Muscle layer of duodenum (tissue), 2 donors: ENCODE measurements around the gene RCAN3.
"Not testable (repeated sequence)": the region's sequence is repeated elsewhere in the genome, so short reads cannot be mapped to it uniquely, and the experiment has no call there.

Experiments used
- H3K27ac ChIP-seq: one replicate; pipeline ENCODE4 v1.7.0; 2013; ENCODE audit warnings: mild to moderate bottlenecking, low read length
- H3K27me3 ChIP-seq: one replicate; pipeline ENCODE4 v1.7.0; 2013; ENCODE audit warnings: low read depth, mild to moderate bottlenecking, control low read depth, low read length
- H3K36me3 ChIP-seq, 2 donors: one replicate each; pipeline ENCODE4 v1.7.0; 2013; ENCODE audit warnings: low read length in 2 of 2, control low read depth in 1 of 2, mild to moderate bottlenecking in 1 of 2; ENCODE audit not compliant: insufficient read depth in 2 of 2, control insufficient read depth in 1 of 2
- H3K4me1 ChIP-seq, 2 donors: one replicate each; pipeline ENCODE4 v1.7.0; 2013; ENCODE audit warnings: low read length in 2 of 2, mild to moderate bottlenecking in 2 of 2, control low read depth in 1 of 2, moderate library complexity in 1 of 2; ENCODE audit not compliant: insufficient read depth in 2 of 2, control insufficient read depth in 1 of 2
- H3K4me3 ChIP-seq, 2 donors: one replicate each; pipeline ENCODE4 v1.7.0; 2013; ENCODE audit warnings: low read length in 2 of 2, low read depth in 1 of 2, mild to moderate bottlenecking in 1 of 2
- H3K9me3 ChIP-seq, 2 donors: one replicate each; pipeline ENCODE4 v1.7.0; 2013; ENCODE audit warnings: low read length in 2 of 2, control low read depth in 1 of 2, mild to moderate bottlenecking in 1 of 2; ENCODE audit not compliant: control insufficient read depth in 1 of 2
- donor health status: healthy.

The RCAN3 gene

DNA sequence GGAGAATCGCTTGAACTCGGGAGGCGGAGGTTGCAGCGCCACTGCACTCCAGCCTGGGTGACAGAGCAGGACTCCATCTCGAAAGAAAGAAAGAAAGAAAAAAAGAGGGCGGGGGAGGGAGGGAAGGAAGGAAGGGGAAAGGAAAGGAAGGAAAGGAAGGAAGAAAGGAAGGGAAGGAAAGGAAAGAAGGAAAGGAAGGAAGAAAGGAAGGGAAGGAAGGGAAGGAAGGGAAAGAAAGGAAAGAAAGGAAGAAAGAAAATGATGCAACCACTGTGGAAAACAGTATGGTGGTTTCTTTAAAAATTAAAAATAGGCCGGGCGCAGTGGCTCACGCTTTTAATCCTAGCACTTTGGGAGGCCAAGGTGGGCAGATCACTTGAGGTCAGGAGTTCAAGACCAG is 15.2 kb upstream of the RCAN3 start:
- no peak overlapping the region for H3K4me3 ChIP-seq
- H3K27me3 ChIP-seq = no peaks in the 10 kb centered on the region
- H3K27ac ChIP-seq = no peak overlapping the region
- no peaks in the 10 kb centered on the region for H3K36me3 ChIP-seq
- H3K9me3 ChIP-seq = peaks cover 0 to 5% of the 10 kb centered on the region in 2 donors
- H3K4me1 ChIP-seq = no peaks in the 10 kb centered on the region

GRCh38 chr1:24488159-24488558 is 14.5 kb upstream of the RCAN3 start:
- not testable (repeated sequence) for H3K27me3 ChIP-seq, H3K36me3 ChIP-seq, H3K4me1 ChIP-seq, H3K4me3 ChIP-seq, H3K9me3 ChIP-seq, H3K27ac ChIP-seq

DNA sequence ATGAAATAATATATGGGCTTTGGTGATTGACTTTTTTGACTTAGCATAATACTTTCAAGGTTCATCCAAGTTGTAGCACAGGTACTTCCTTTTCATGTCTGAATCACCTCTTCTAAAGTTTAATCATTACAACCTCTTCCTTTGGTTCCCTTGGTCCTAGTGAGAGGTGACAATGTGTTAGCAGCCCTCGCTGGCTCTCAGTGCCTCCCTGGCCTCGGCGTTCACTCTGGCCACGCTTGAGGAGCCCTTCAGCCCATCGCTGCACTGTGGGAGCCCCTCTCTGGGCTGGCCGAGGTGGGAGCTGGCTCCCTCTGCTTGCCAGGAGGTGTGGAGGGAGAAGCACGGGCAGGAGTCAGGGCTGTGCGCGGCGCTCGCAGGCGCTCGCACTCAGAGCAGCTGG is 13.0 kb upstream of the RCAN3 start:
- Histone ChIP-seq H3K27me3 (no peaks in the 10 kb centered on the region), H3K4me1 (no peaks in the 10 kb centered on the region), H3K9me3 (peaks cover 0 to 5% of the 10 kb centered on the region in 2 donors), H3K36me3 (no peaks in the 10 kb centered on the region), H3K27ac (no peak overlapping the region), H3K4me3 (no peak overlapping the region)

GRCh38 chr1:24490101-24490781 is 12.4 kb upstream of the RCAN3 start:
- Histone ChIP-seq H3K36me3 (no peaks in the 10 kb centered on the region), H3K4me1 (no peaks in the 10 kb centered on the region), H3K27me3 (no peaks in the 10 kb centered on the region), H3K9me3 (peaks cover 0 to 5% of the 10 kb centered on the region in 2 donors), H3K4me3 (no peak overlapping the region), H3K27ac (no peak overlapping the region)

- Histone ChIP-seq H3K9me3 (peaks cover 0 to 7% of the 10 kb centered on the region in 2 donors), H3K36me3 (no peaks in the 10 kb centered on the region), H3K4me3 (no peak overlapping the region), H3K4me1 (no peaks in the 10 kb centered on the region), H3K27ac (no peak overlapping the region), H3K27me3 (no peaks in the 10 kb centered on the region)
Measured at GRCh38 chr1:24491577-24492360, 10.9 kb upstream of the RCAN3 start.

GRCh38 chr1:24492935-24493334 is 9.7 kb upstream of the RCAN3 start:
- H3K27me3 ChIP-seq, H3K4me1 ChIP-seq, H3K4me3 ChIP-seq, H3K9me3 ChIP-seq, H3K36me3 ChIP-seq, H3K27ac ChIP-seq: not testable (repeated sequence)

DNA sequence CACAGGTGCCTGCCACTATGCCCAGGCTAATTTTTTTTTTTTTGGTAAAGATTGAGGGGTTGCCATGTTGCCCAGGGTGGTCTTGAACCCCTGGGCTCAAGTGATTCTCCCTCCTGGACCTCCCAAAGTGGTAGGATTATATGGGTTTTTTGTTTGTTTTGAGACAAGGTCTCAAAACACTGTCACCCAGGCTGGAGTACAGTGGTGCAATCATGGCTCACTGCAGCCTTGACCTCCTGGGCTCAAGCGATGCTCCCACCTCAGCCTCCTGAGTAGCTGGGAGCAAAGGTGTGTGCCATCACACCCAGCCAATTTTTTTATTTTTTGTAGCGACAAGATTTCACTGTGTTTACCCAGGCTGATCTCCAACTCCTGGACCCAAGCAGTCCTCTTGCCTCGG is 8.9 kb upstream of the RCAN3 start:
- Histone ChIP-seq H3K4me1 (no peaks in the 10 kb centered on the region), H3K4me3 (no peak overlapping the region), H3K27ac (no peak overlapping the region), H3K9me3 (peaks cover 0 to 7% of the 10 kb centered on the region in 2 donors), H3K36me3 (no peaks in the 10 kb centered on the region), H3K27me3 (no peaks in the 10 kb centered on the region)

DNA sequence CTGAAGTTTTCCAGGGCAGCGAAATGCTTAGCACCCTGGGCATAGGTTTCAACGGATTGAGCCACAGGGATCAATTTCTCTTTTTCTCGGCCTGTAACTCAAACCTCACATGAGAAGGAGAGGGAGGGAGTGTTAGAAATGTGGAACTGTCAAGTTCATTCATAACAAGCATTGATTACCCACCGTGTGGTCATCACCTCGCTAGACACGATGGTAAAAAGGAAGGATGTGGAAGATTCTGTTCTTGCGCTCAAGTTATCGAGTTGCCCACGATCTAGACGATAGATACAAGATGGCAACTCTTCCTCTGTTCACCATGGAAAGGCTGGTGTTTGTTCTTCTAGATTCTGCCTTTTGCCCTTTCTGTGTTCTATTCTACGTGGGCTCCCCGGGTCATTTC is 4.0 kb upstream of the RCAN3 start:
- H3K36me3 ChIP-seq = no peaks in the 10 kb centered on the region
- H3K4me3 ChIP-seq = no peak overlapping the region
- peaks cover 0 to 3% of the 10 kb centered on the region in 2 donors for H3K9me3 ChIP-seq
- no peak overlapping the region for H3K27ac ChIP-seq
- H3K27me3 ChIP-seq = no peaks in the 10 kb centered on the region
- H3K4me1 ChIP-seq = peaks cover 0 to 5% of the 10 kb centered on the region in 2 donors

DNA sequence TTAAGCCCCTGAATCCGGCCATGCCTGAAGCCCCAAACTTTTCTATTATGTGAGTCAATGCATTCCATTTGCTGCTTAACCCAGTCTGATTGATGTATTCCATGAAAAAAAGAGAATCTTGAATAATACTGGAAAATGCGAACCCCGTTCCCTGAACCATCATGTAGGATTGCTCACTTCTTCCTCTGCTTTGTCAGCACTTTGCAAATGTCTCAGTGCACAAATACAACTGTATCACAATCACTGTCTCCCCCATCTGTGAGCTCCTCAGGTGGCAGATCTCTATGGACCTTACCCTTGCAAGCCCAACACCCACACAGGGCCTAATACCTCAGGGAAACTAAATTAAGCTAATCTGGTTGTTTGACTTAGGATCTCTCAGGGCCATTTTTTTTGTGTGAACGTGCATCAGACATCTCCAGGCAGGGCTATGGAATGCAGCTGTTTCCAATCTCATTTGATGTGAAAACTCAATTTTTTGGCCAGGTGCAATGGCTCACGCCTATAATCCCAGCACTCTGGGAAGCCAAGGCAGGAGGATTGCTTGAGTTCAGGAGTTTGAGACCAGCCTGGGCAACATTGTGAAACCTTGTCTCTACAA is 2.1 kb upstream of the RCAN3 start:
- H3K4me1 ChIP-seq = peaks cover 0 to 5% of the 10 kb centered on the region in 2 donors
- no peaks in the 10 kb centered on the region for H3K27me3 ChIP-seq
- H3K4me3 ChIP-seq = no peak overlapping the region
- peaks cover 0 to 3% of the 10 kb centered on the region in 2 donors for H3K9me3 ChIP-seq
- H3K27ac ChIP-seq = no peak overlapping the region
- no peaks in the 10 kb centered on the region for H3K36me3 ChIP-seq

DNA sequence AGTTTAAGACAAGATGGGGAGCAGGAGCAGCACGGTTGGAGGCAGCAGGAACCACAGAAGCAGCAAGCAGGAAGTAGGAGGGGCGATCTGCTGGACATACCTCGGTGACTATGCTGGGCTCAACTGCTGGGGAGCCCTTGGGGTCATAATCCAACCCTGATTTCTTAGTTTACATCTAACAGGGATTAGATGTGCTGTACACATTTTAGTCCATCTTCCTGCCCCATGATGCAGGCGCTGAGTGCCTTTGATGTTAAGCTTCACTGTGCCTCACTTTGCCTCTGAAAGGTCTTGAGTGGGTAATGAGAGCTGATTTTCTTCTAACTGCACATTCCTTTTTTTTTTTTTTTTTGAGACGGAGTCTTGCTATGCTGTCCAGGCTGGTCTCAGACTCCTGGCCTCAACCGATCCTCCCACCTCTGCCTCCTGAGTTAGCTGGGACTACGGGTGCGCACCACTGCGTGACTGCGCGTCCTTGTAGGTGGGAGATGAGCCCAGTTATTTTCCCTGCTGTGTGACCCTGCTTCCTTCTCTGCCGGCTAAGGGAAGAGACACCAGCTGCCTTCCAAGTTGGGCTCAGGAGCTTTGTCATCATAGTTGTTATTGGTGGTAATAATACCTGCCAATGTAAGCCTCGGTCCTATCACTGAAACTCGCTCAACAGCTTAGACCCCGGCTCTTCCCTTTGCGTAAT is 1.1 kb upstream of the RCAN3 start:
- no peaks in the 10 kb centered on the region for H3K27me3 ChIP-seq
- no peaks in the 10 kb centered on the region for H3K36me3 ChIP-seq
- peak overlapping the region; percentile 61 to 76 for H3K4me3 ChIP-seq
- H3K4me1 ChIP-seq = peaks cover 0 to 5% of the 10 kb centered on the region in 2 donors
- H3K27ac ChIP-seq = peak overlapping the region; percentile 12
- H3K9me3 ChIP-seq = no peaks in the 10 kb centered on the region

DNA sequence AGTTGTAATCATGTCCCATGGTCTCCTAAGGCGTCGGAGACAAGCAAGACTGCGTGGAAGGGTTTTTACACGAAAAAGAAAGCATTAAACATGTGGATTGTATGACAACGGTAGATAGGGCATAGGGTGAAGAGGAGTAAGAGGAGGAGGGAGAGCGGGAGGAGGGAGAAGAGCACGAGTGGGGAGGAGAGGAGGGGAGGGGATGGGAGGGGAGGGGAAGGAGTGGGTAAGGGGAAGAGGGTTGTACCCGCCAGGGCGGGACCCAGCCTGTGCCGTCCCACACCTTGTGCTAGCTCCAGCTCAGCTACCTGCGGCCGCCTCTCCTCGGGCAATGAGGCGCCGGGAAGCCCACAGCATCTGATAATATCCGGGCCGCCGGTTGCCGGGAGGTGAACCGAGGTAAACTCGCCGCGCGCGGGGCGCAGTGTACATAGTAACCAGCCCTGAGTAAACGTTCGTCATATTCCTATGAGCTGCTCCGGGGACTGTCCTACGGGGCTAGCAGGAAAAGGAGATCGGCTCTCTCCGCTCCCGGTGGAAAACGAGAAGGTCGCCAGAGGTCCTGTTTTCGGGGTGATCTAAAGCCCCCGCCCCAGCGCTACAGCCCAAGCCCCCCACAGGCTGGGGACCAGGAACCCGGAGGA is 449 bp upstream of the RCAN3 start:
- Histone ChIP-seq H3K4me1 (peaks cover 0 to 5% of the 10 kb centered on the region in 2 donors), H3K27me3 (no peaks in the 10 kb centered on the region), H3K36me3 (no peaks in the 10 kb centered on the region), H3K9me3 (no peaks in the 10 kb centered on the region), H3K27ac (peak overlapping the region; percentile 12), H3K4me3 (peak overlapping the region; percentile 61 to 76)
